ENCODE results near the gene CDCA4.

Gene CDCA4

GRCh38 chr14:104985675-104986486 lies 35.0 kb downstream of the CDCA4 start, which contains the start of gene CLBA1:
TSS of gene CLBA1 (plus strand) at chr14:104985788. CDS start at chr14:104986432, 644 bp downstream.
- DNase-seq, result peak; percentile 48 to 97

GRCh38 chr14:104984056-104984894 lies 36.6 kb downstream of the CDCA4 start:
- no peak for DNase-seq

GRCh38 chr14:104983231-104983721 lies 37.6 kb downstream of the CDCA4 start:
- no peak for DNase-seq

- no peak for DNase-seq
These were observed 38.2 kb downstream of the CDCA4 start for GRCh38 chr14:104982548-104983230.

- no peak for DNase-seq
These were observed 39.0 kb downstream of the CDCA4 start for GRCh38 chr14:104981699-104982541.

GRCh38 chr14:104980611-104981531 lies 40.0 kb downstream of the CDCA4 start:
- no peak for DNase-seq

GRCh38 chr14:104979758-104980610 lies 40.9 kb downstream of the CDCA4 start:
- DNase-seq, result no peak

- DNase-seq, result no peak
These were observed 41.9 kb downstream of the CDCA4 start for GRCh38 chr14:104978746-104979691.

- DNase-seq, result peak in 1 of 2 experiments; percentile 83
These were observed 42.9 kb downstream of the CDCA4 start, which contains the start of gene AHNAK2 for GRCh38 chr14:104977681-104978653. TSS of gene AHNAK2 (minus strand) at chr14:104978374. CDS start at chr14:104978237, 137 bp downstream.

- DNase-seq, result no peak
These were observed 43.7 kb downstream of the CDCA4 start for GRCh38 chr14:104977008-104977680.

GRCh38 chr14:104976198-104977007 lies 44.5 kb downstream of the CDCA4 start:
- peak in 1 of 2 experiments; percentile 62 for DNase-seq

- DNase-seq, result no peak
These were observed 45.2 kb downstream of the CDCA4 start for GRCh38 chr14:104975481-104976197.

GRCh38 chr14:104974665-104975390 lies 46.1 kb downstream of the CDCA4 start:
- no peak for DNase-seq

- DNase-seq, result no peak
These were observed 46.7 kb downstream of the CDCA4 start for GRCh38 chr14:104974146-104974541.

All from NCI-H446 (cell line).